HepG2 (cell line): ENCODE results near the gene ABCA2. TPM values are rescaled to one million over a fixed set of nuclear protein-coding genes. Genes with fewer than 3 reads are reported as not detected.
A peak's percentile ranks its signal among the peaks of the same experiment; 100 is the strongest.

Experiments
- CAMTA2 ChIP-seq: sonication (generic); formaldehyde crosslinking; IDR thresholded peaks from 2 replicates; pipeline ENCODE4 v1.4.0; 2020; ENCODE audit warnings: mild to moderate bottlenecking, missing genetic modification reagents, borderline replicate concordance
- ESRRA ChIP-seq: sonication (generic); formaldehyde crosslinking; IDR thresholded peaks from 2 replicates; pipeline ENCODE4 v1.5.1; 2020; ENCODE audit warnings: mild to moderate bottlenecking, low read depth, missing genetic modification reagents
- ETV5 ChIP-seq: IDR thresholded peaks from 2 replicates; pipeline ENCODE4 v1.6.1; 2018; ENCODE audit warnings: missing biosample characterization, missing genetic modification reagents, inconsistent platforms, borderline replicate concordance
- IRF2 ChIP-seq: IDR thresholded peaks from 2 replicates; pipeline ENCODE4 v1.6.1; 2018; ENCODE audit warnings: missing genetic modification reagents, missing compliant biosample characterization
- SKI ChIP-seq: fragments of 450-650 bp; IDR thresholded peaks from one replicate; pipeline ENCODE4 v1.6.1; 2018; ENCODE audit warnings: mild to moderate bottlenecking; ENCODE audit not compliant: partially characterized antibody
- SUZ12 ChIP-seq: fragments of 150-350 bp; IDR thresholded peaks from 2 replicates; pipeline ENCODE4 v1.6.1; 2014; ENCODE audit warnings: low read depth, low read length
- TCF7 ChIP-seq: sonication (generic); IDR thresholded peaks from 2 replicates; pipeline ENCODE4 v1.6.1; 2016; ENCODE audit warnings: antibody characterized with exemption, low read depth
- ZNF629 ChIP-seq: sonication (generic); formaldehyde crosslinking; conservative IDR thresholded peaks from 2 replicates; pipeline ENCODE4 v1.5.0; 2020; ENCODE audit warnings: missing genetic modification reagents
- ZSCAN31 ChIP-seq: sonication (generic); formaldehyde crosslinking; IDR thresholded peaks from 2 replicates; pipeline ENCODE4 v1.5.0; 2020; ENCODE audit warnings: low read depth, mild to moderate bottlenecking, missing genetic modification reagents
- polyA plus RNA-seq, 8 experiments: library from polyadenylated mRNA; depleted of rRNA in 3 of 8; stranded (reverse) in 7 of 8; unstranded in 1 of 8; fragments of >200 nt; fragmentation: Illumina TruSeq in 4 of 8; extraction: Trizol in 4 of 8; gene quantifications; 2 replicates each; pipeline versions ENCODE4 v1.2.1 to v1.2.3, GENCODE V29; 2011 to 2016; ENCODE audit warnings: low read depth in 4 of 8, missing spikeins in 1 of 8, mixed read lengths in 1 of 8; ENCODE audit not compliant: insufficient read depth in 1 of 8
- total RNA-seq, 5 experiments: library from RNA; depleted of rRNA; stranded (reverse); fragments of >200 nt; fragmentation: Illumina TruSeq; extraction: Trizol; gene quantifications; 2 replicates each; pipeline ENCODE4 v1.2.3, GENCODE V29; 2016; ENCODE audit warnings: low read depth in 1 of 5
- TF ChIP-seq, protein P1 (sequence below): sonication (generic); formaldehyde crosslinking; IDR thresholded peaks from 2 replicates; pipeline ENCODE4 v1.8.0; 2022; ENCODE audit warnings: mild to moderate bottlenecking, missing genetic modification reagents
- TF ChIP-seq, protein P2 (sequence below): sonication (generic); formaldehyde crosslinking; IDR thresholded peaks from 2 replicates; pipeline ENCODE4 v1.4.0; 2020; ENCODE audit warnings: mild to moderate bottlenecking, missing genetic modification reagents
- TF ChIP-seq, protein P3 (sequence below): sonication (generic); formaldehyde crosslinking; IDR thresholded peaks from 2 replicates; pipeline ENCODE4 v1.4.0; 2020; ENCODE audit warnings: mild to moderate bottlenecking, missing genetic modification reagents
- TF ChIP-seq, protein P4 (sequence below): sonication (generic); formaldehyde crosslinking; IDR thresholded peaks from 2 replicates; pipeline ENCODE4 v1.4.0; 2020; ENCODE audit warnings: missing genetic modification reagents
- TF ChIP-seq, protein P5 (sequence below): IDR thresholded peaks from 2 replicates; pipeline ENCODE4 v1.6.1; 2012; ENCODE audit warnings: inconsistent platforms

ABCA2 gene
- total and polyA plus RNA-seq, 2 of the 13 experiments (the other 11 are each of a cell fraction or from before 2014, with no cell fraction given), result 2.9 to 19.2 TPM

DNA sequence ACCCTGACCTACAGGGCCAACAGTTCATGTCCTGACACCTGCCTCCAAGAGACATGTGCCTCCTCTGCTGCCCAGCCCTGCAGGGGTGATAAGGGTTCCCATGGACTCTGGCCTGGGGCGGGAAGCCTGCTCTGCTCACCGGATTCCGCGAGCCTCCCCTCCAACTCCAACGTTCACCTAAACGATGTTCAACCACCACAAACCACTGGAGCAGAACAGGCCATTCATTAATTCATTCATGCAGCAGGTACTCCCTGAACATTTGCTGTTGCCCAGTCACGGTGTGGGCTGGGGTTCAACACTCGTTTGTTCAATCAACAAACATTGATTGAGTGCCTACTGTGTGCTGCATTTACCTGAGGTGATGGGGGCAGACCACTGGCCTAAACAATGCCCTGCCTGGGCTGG, 46.0 kb upstream of the ABCA2 start (continued):
- TF ChIP-seq, protein P1, sequence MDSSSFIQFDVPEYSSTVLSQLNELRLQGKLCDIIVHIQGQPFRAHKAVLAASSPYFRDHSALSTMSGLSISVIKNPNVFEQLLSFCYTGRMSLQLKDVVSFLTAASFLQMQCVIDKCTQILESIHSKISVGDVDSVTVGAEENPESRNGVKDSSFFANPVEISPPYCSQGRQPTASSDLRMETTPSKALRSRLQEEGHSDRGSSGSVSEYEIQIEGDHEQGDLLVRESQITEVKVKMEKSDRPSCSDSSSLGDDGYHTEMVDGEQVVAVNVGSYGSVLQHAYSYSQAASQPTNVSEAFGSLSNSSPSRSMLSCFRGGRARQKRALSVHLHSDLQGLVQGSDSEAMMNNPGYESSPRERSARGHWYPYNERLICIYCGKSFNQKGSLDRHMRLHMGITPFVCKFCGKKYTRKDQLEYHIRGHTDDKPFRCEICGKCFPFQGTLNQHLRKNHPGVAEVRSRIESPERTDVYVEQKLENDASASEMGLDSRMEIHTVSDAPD, result no peak
- no peak for TF ChIP-seq ZSCAN31 (CRISPR knock-in tag)
- TF ChIP-seq ZNF629 (CRISPR knock-in tag), result no peak
- TF ChIP-seq, protein P2, sequence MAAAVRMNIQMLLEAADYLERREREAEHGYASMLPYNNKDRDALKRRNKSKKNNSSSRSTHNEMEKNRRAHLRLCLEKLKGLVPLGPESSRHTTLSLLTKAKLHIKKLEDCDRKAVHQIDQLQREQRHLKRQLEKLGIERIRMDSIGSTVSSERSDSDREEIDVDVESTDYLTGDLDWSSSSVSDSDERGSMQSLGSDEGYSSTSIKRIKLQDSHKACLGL, result no peak
- TF ChIP-seq, protein P3, sequence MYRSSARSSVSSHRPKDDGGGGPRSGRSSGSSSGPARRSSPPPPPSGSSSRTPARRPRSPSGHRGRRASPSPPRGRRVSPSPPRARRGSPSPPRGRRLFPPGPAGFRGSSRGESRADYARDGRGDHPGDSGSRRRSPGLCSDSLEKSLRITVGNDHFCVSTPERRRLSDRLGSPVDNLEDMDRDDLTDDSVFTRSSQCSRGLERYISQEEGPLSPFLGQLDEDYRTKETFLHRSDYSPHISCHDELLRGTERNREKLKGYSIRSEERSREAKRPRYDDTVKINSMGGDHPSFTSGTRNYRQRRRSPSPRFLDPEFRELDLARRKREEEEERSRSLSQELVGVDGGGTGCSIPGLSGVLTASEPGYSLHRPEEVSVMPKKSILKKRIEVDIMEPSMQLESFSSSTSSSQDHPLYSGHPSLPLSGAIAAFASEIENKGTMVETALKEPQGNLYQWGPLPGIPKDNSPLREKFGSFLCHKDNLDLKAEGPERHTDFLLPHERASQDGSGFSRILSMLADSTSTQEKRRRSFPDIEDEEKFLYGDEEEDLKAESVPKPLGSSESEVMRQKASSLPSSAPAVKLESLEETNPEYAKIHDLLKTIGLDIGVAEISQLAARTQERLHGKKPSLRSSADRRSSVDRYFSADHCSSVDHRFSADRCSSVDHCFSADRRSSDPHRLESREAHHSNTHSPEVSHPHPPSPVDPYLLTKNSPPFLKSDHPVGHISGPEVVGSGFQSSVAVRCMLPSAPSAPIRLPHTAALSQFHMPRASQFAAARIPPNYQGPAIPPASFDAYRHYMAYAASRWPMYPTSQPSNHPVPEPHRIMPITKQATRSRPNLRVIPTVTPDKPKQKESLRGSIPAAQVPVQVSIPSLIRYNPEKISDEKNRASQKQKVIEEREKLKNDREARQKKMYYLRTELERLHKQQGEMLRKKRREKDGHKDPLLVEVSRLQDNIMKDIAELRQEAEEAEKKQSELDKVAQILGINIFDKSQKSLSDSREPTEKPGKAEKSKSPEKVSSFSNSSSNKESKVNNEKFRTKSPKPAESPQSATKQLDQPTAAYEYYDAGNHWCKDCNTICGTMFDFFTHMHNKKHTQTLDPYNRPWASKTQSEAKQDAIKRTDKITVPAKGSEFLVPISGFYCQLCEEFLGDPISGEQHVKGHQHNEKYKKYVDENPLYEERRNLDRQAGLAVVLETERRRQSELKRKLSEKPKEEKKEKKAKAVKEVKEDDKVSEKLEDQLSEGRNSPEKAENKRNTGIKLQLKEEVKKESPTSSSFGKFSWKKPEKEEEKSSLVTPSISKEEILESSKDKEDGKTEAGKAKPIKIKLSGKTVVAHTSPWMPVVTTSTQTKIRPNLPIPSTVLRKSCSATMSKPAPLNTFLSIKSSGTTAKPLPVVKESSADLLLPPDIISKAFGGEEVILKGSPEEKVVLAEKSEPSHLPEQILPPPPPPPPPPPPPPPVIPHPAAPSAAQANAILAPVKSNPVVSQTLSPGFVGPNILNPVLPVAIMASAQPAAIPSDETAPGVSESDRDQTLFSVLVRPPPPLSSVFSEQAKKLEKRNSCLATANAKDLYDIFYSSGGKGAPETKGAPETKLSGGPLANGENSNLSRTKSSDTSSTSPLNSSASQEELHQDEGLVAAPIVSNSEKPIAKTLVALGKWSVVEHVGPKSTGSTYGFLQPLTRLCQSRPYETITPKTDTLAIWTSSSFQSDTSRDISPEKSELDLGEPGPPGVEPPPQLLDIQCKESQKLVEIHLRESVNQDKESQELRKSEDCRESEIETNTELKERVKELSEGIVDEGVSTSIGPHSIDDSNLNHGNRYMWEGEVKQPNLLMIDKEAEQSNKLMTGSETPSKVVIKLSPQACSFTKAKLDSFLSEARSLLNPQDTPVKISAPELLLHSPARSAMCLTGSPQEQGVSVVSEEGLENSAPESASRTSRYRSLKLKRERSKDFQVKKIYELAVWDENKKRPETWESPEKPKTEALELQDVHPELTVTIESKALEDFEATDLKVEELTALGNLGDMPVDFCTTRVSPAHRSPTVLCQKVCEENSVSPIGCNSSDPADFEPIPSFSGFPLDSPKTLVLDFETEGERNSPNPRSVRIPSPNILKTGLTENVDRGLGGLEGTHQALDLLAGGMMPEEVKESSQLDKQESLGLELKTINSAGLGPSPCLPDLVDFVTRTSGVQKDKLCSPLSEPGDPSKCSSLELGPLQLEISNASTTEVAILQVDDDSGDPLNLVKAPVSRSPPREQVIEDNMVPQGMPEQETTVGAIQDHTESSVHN, result no peak
- no peak for TF ChIP-seq IRF2
- TF ChIP-seq, protein P4, sequence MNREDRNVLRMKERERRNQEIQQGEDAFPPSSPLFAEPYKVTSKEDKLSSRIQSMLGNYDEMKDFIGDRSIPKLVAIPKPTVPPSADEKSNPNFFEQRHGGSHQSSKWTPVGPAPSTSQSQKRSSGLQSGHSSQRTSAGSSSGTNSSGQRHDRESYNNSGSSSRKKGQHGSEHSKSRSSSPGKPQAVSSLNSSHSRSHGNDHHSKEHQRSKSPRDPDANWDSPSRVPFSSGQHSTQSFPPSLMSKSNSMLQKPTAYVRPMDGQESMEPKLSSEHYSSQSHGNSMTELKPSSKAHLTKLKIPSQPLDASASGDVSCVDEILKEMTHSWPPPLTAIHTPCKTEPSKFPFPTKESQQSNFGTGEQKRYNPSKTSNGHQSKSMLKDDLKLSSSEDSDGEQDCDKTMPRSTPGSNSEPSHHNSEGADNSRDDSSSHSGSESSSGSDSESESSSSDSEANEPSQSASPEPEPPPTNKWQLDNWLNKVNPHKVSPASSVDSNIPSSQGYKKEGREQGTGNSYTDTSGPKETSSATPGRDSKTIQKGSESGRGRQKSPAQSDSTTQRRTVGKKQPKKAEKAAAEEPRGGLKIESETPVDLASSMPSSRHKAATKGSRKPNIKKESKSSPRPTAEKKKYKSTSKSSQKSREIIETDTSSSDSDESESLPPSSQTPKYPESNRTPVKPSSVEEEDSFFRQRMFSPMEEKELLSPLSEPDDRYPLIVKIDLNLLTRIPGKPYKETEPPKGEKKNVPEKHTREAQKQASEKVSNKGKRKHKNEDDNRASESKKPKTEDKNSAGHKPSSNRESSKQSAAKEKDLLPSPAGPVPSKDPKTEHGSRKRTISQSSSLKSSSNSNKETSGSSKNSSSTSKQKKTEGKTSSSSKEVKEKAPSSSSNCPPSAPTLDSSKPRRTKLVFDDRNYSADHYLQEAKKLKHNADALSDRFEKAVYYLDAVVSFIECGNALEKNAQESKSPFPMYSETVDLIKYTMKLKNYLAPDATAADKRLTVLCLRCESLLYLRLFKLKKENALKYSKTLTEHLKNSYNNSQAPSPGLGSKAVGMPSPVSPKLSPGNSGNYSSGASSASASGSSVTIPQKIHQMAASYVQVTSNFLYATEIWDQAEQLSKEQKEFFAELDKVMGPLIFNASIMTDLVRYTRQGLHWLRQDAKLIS (CRISPR knock-in tag), result no peak
- no peak for TF ChIP-seq TCF7
- TF ChIP-seq, protein P5, sequence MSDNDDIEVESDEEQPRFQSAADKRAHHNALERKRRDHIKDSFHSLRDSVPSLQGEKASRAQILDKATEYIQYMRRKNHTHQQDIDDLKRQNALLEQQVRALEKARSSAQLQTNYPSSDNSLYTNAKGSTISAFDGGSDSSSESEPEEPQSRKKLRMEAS, result peak; percentile 69; the same call in 1 of the 2 replicates
- 0 out of 2 replicates have a peak, but pooled peaks have one; percentile 20 for TF ChIP-seq ETV5
- no peak for TF ChIP-seq CAMTA2 (CRISPR knock-in tag)
- no peak for TF ChIP-seq ESRRA (CRISPR knock-in tag)
- TF ChIP-seq SUZ12, result no peak
- no peak for TF ChIP-seq SKI
